ENCODE measurements around the gene STK4. TPM values are rescaled to one million over a fixed set of nuclear protein-coding genes. Genes with fewer than 3 reads are reported as not detected.

Gene STK4
- total and polyA plus RNA-seq, 2 of the 8 experiments (the other 6 are each of a cell fraction or from before 2014, with no cell fraction given) = 12.0 to 34.3 TPM

- no peak for TF ChIP-seq ZNF274 (IDR thresholded peaks at IDR 0.05; ENCODE audit: borderline replicate concordance, extremely low read depth, low read length)
- TF ChIP-seq, protein P1, sequence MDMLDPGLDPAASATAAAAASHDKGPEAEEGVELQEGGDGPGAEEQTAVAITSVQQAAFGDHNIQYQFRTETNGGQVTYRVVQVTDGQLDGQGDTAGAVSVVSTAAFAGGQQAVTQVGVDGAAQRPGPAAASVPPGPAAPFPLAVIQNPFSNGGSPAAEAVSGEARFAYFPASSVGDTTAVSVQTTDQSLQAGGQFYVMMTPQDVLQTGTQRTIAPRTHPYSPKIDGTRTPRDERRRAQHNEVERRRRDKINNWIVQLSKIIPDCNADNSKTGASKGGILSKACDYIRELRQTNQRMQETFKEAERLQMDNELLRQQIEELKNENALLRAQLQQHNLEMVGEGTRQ (IDR thresholded peaks at IDR 0.05; ENCODE audit: low read length) = no peak
- no peak for TF ChIP-seq SRF (IDR thresholded peaks at IDR 0.05; ENCODE audit: low read depth, low read length)
- no peak for TF ChIP-seq CHD2 (IDR thresholded peaks at IDR 0.05; ENCODE audit: low read length)
These were observed 105.8 kb downstream of the STK4 start (continued) for GRCh38 chr20:45072066-45072465.

All from H1 (cell line).